Left ventricle myocardium inferior (tissue), 1 donor: ENCODE results near the gene RENBP. TPM values are rescaled to one million over a fixed set of nuclear protein-coding genes. Genes with fewer than 3 reads are reported as not detected.

Source experiments
- DNase-seq: peaks from one replicate; pipeline ENCODE4 v3.0.0-alpha.2; 2020
- H3K27ac ChIP-seq: fragments of 200-600 bp; replicated peaks from 2 replicates; pipeline ENCODE4 v1.8.0; 2021
- H3K27me3 ChIP-seq: fragments of 200-600 bp; 2 replicates; pipeline ENCODE4 v1.8.0; 2021; ENCODE audit warnings: low read depth
- H3K36me3 ChIP-seq: fragments of 200-600 bp; 2 replicates; pipeline ENCODE4 v1.8.0; 2021
- H3K4me1 ChIP-seq: fragments of 200-600 bp; 2 replicates; pipeline ENCODE4 v1.8.0; 2021
- H3K4me3 ChIP-seq: fragments of 200-600 bp; 2 replicates; pipeline ENCODE4 v1.8.0; 2021; ENCODE audit warnings: mild to moderate bottlenecking, moderate library complexity
- H3K9me3 ChIP-seq: fragments of 200-600 bp; replicated peaks from 2 replicates; pipeline ENCODE4 v1.8.0; 2021
- intact Hi-C: fragments of 100-400 bp; cut with micrococcal nuclease; formaldehyde crosslinking; loops from one replicate; pipeline ENCODE4 v1.11.0; 2022
- total RNA-seq: library from RNA; stranded (reverse); fragmentation: NEBNext Ultra II Directional; extraction: Animal tissue kit (Norgen Biotek cat#: 25700); gene quantifications from one replicate; pipeline ENCODE4 v1.2.1, GENCODE V29; 2021
- TF ChIP-seq, protein P1 (sequence below): fragments of 200-600 bp; IDR thresholded peaks from 2 replicates; pipeline ENCODE4 v1.8.0; 2021; ENCODE audit warnings: antibody characterized with exemption, mild to moderate bottlenecking, borderline replicate concordance
- donor health status: DM: no; HTN: yes; CAD: no; lungs with severe emphysema.

RENBP gene
- total RNA-seq, 1 donor from 2014 or later: 7.5 TPM

DNA sequence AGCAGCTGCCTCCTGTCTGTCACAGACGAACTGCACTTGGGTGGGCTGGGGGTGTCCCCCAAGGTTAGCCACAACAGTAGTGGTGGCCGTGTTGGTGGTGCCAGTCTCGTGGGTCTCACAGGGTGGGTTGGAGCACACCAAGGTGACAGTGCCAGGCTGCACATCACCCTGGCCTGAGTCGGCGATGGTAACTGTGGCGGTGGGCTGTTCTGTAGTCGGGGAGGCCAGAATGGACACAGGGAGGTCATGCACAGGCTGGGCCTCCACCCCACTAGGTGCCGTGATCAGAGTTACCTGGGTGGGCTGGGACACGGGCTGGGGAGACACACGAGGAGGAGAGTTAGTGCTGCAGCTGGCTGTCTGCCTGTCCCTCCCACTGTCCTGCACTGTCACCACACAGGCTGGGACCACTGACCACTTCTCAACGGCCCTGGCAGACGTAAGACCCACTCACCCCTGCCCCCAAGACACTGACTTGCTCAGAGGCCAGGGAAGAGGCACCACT, 10.8 kb upstream of the RENBP start:
- no peaks in the 10 kb centered on the region for H3K27me3 ChIP-seq
- no peaks in the 10 kb centered on the region for H3K9me3 ChIP-seq
- H3K4me1 ChIP-seq: peaks cover 9% of the 10 kb centered on the region
- TF ChIP-seq, protein P1, sequence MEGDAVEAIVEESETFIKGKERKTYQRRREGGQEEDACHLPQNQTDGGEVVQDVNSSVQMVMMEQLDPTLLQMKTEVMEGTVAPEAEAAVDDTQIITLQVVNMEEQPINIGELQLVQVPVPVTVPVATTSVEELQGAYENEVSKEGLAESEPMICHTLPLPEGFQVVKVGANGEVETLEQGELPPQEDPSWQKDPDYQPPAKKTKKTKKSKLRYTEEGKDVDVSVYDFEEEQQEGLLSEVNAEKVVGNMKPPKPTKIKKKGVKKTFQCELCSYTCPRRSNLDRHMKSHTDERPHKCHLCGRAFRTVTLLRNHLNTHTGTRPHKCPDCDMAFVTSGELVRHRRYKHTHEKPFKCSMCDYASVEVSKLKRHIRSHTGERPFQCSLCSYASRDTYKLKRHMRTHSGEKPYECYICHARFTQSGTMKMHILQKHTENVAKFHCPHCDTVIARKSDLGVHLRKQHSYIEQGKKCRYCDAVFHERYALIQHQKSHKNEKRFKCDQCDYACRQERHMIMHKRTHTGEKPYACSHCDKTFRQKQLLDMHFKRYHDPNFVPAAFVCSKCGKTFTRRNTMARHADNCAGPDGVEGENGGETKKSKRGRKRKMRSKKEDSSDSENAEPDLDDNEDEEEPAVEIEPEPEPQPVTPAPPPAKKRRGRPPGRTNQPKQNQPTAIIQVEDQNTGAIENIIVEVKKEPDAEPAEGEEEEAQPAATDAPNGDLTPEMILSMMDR: no peak
- intact Hi-C loops: no loop called here
- peaks cover 88% of the 10 kb centered on the region for H3K36me3 ChIP-seq
- DNase-seq: no peak
- H3K4me3 ChIP-seq: no peak overlapping the region
- H3K27ac ChIP-seq: no peak overlapping the region

DNA sequence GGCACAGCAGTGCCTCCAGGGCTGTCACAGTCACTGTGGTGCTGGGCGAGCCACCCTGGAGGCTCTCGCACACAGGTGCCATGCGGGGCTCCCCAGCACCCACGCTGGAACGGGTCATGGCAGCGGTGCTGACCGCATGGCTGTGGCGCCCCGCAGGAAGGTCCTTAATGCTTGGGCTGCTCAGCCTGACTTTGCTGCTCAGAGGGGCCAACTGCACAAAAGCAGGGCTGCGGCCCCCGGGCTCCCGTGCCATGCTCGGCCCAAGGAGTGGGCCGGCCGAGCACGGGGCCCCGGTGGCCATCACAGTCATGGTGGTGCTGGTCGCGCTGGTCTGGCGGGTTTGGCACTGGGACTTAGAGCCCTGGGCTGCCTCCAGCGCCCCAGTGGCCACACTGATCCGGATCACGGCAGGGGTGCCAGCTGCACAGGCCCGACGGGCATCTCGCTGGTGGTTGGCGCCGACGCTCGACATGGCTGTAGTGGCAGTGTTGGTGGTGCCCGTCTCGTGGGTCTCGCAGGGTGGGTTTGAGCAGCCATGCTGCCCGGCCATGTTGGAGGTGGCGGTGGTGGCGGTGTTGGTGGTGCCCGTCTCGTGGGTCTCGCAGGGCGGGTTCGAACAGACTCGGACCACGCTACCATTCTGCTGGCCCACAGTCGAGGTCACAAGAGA, 10.2 kb upstream of the RENBP start:
- Histone ChIP-seq H3K4me3 (no peak overlapping the region), H3K27ac (no peak overlapping the region)
- no peak for DNase-seq

DNA sequence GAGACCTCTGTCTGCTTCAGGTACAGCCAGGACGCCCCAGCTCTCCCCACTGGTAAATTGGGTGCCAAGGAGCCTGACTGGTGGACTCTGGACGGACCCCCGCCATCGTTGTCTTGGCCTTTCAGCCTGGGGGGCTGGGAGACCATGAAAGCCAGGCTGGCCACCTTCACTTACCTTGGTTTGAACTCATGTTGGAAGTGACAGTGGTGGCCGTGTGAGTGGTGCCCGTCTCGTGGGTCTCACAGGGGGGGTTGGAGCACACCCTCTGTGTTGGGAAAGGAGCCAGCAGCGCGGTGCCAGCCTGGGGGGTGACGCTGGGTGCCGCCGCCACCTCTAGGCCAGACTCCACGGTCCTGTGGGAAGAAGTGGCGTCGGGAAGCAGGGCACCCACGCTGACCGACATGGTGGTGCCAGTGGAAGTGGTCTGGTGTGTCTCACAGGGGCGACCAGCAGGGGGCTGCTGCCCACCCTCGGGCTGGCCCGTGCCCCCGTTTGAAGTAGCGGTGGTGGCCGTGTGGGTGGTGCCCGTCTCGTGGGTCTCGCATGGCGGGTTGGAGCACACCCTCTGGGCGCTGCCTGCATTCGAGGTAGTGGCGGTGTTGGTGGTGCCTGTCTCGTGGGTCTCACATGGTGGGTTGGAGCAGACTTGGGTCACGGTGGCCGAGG, 9.6 kb upstream of the RENBP start:
- peaks cover 86% of the 10 kb centered on the region for H3K36me3 ChIP-seq
- TF ChIP-seq, protein P1: no peak
- intact Hi-C loops: loop anchor here (5.0 kb wide), 1 partner anchor 192 kb away; the partner anchor contains the start of gene PLXNB3
- H3K4me3 ChIP-seq: no peak overlapping the region
- peak overlapping the region; percentile 40 for H3K27ac ChIP-seq
- H3K27me3 ChIP-seq: no peaks in the 10 kb centered on the region
- peaks cover 19% of the 10 kb centered on the region for H3K4me1 ChIP-seq
- no peak for DNase-seq
- no peaks in the 10 kb centered on the region for H3K9me3 ChIP-seq

More for the DNA sequence above, 10.2 kb upstream of the RENBP start:
- Histone ChIP-seq H3K4me1 (peaks cover 12% of the 10 kb centered on the region), H3K27me3 (no peaks in the 10 kb centered on the region), H3K9me3 (no peaks in the 10 kb centered on the region), H3K36me3 (peaks cover 89% of the 10 kb centered on the region)
- TF ChIP-seq, protein P1: no peak
- intact Hi-C loops: loop anchor here (5.0 kb wide), 1 partner anchor 192 kb away; the partner anchor contains the start of gene PLXNB3

GRCh38 chrX:153953342-153953830, 8.9 kb upstream of the RENBP start:
- Histone ChIP-seq H3K27ac (peak overlapping the region; percentile 40), H3K36me3 (peaks cover 80% of the 10 kb centered on the region), H3K4me1 (peaks cover 25% of the 10 kb centered on the region), H3K9me3 (no peaks in the 10 kb centered on the region), H3K27me3 (no peaks in the 10 kb centered on the region), H3K4me3 (no peak overlapping the region)
- intact Hi-C loops: loop anchor here (5.0 kb wide), 1 partner anchor 191 kb away; the partner anchor contains the start of gene PLXNB3
- TF ChIP-seq, protein P1: peak; percentile 90
- DNase-seq: peak; percentile 54

DNA sequence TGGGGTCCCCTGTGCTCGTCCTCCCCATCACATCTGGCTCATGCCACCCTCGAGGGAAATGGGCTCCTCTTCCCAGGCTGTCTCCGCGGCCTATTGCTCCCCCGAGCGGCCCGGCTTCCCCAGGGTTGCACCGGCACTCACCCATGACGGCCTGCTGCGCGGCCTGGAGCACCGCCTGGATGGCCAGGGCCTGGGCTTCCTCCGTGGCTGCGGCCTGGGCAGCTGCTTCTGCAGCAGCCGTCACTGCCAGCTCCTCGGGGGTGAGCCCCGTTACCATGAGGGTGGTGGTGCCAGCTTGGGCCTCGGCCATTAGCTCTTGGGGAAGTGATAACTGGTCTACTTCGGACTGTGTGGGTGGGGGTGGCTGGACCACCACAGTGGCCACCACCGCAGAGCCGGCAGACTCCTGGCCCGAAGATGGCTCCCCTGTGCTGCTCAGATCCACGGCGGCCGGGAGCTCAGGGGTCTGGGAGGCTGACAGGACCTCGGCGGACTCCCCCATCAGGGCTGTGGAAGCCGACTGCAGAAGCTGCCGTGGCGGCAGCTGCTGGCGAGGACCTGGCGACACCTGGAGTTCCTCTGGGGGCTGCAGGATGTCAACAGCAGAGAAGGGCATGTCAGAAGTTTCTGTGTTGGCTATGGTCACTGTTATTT, 8.1 kb upstream of the RENBP start:
- Histone ChIP-seq H3K4me1 (peaks cover 34% of the 10 kb centered on the region), H3K4me3 (no peak overlapping the region), H3K9me3 (no peaks in the 10 kb centered on the region), H3K27me3 (no peaks in the 10 kb centered on the region), H3K27ac (peak overlapping the region; percentile 40), H3K36me3 (peaks cover 71% of the 10 kb centered on the region)
- intact Hi-C loops: loop anchor here (5.0 kb wide), 1 partner anchor 190 kb away; the partner anchor contains the start of gene PLXNB3
- no peak for DNase-seq
- TF ChIP-seq, protein P1: no peak
